ENCODE measurements around the gene BIRC7.

DNA sequence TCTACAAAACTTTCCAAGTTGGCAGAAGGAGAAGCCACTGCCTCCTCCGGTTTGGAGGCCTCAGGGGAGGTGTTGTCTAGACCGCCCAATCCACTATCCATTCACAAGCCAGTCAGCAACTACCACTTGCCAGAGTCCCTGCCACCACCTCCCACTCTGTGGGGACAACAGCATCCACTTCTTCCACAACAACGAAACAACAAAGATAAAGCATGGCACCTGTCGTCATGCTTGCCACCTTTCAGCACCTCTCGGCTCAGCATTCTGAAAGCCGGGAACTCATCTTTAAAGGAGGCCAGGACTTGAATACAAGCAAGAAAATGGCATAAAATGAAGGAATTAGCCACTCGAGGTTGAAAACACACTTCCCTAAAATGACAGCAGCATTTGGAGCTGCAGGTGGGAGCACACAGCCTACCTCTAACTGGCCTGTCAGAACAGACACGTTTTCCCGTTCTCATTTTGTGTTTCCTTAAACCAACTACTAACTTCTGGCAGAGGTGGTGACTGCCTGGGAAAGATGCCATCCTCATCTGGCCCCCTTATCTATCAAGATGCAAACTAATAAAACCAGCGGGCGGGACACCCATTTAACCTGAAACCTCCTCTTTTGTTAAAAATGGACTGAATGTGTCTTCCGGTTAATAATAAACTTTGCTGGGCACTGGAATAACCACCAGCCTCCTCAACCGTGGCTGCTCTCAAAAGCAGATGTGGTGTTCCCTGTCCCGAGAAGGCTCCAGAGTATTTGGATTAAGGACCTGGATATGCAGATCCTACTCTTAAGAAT is 41.5 kb upstream of the BIRC7 start:
- TF ChIP-seq, protein P1, sequence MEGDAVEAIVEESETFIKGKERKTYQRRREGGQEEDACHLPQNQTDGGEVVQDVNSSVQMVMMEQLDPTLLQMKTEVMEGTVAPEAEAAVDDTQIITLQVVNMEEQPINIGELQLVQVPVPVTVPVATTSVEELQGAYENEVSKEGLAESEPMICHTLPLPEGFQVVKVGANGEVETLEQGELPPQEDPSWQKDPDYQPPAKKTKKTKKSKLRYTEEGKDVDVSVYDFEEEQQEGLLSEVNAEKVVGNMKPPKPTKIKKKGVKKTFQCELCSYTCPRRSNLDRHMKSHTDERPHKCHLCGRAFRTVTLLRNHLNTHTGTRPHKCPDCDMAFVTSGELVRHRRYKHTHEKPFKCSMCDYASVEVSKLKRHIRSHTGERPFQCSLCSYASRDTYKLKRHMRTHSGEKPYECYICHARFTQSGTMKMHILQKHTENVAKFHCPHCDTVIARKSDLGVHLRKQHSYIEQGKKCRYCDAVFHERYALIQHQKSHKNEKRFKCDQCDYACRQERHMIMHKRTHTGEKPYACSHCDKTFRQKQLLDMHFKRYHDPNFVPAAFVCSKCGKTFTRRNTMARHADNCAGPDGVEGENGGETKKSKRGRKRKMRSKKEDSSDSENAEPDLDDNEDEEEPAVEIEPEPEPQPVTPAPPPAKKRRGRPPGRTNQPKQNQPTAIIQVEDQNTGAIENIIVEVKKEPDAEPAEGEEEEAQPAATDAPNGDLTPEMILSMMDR (conservative IDR thresholded peaks at IDR 0.05; ENCODE audit: low read depth, low read length): no peak
- TF ChIP-seq NFE2L2 (IDR thresholded peaks at IDR 0.05; ENCODE audit: low read depth, low read length) (no peak), POLR2A (IDR thresholded peaks at IDR 0.05; ENCODE audit: low read depth, low read length) (no peak), RFX5 (IDR thresholded peaks at IDR 0.05; ENCODE audit: low read depth, low read length) (no peak)

All from IMR-90 (cell line).